Endothelial cell of umbilical vein (primary cell): ENCODE results near the gene TRIML2.

ENCODE experiments used
- CTCF ChIP-seq, 2 donors: IDR thresholded peaks; 1 replicate in 1 of 2; 2 replicates in 1 of 2; pipeline ENCODE4 v1.5.1; 2011; ENCODE audit warnings: low read length in 2 of 2, mild to moderate bottlenecking in 2 of 2, moderate library complexity in 2 of 2, control low read depth in 1 of 2, inconsistent platforms in 1 of 2, low read depth in 1 of 2; ENCODE audit not compliant: insufficient read depth in 1 of 2; ENCODE audit errors: extremely low read depth in 1 of 2
- EZH2 ChIP-seq: IDR thresholded peaks from 2 replicates; pipeline ENCODE4 v1.6.1; 2012; ENCODE audit warnings: borderline replicate concordance, low read depth, mild to moderate bottlenecking, moderate library complexity, low read length, inconsistent platforms; ENCODE audit not compliant: severe bottlenecking
- FOS ChIP-seq: IDR thresholded peaks from 2 replicates; pipeline ENCODE4 v1.6.1; 2011; ENCODE audit warnings: mild to moderate bottlenecking, low read length, moderate library complexity, borderline replicate concordance; ENCODE audit not compliant: insufficient read depth
- GATA2 ChIP-seq: IDR thresholded peaks from 2 replicates; pipeline ENCODE4 v1.7.0; 2011; ENCODE audit warnings: low read depth, mild to moderate bottlenecking, moderate library complexity, mixed read lengths, low read length; ENCODE audit not compliant: insufficient read length, insufficient read depth
- MAX ChIP-seq: IDR thresholded peaks from 2 replicates; pipeline ENCODE4 v1.6.1; 2011; ENCODE audit not compliant: insufficient read depth, insufficient read length
- POLR2A ChIP-seq: IDR thresholded peaks from 2 replicates; pipeline ENCODE4 v1.6.1; 2012; ENCODE audit warnings: low read depth, mild to moderate bottlenecking, control low read depth, low read length
- POLR2AphosphoS5 ChIP-seq: IDR thresholded peaks from 2 replicates; pipeline ENCODE4 v1.6.1; 2012; ENCODE audit warnings: low read depth, mild to moderate bottlenecking, control low read depth, low read length, moderate library complexity; ENCODE audit not compliant: insufficient read depth

- no peak for TF ChIP-seq CTCF (IDR thresholded peaks at IDR 0.05; ENCODE audit: extremely low read depth in 1 of 2, insufficient read depth in 1 of 2, low read depth in 1 of 2, low read length in 2 of 2)
- no peak for TF ChIP-seq MAX
- no peak for TF ChIP-seq POLR2AphosphoS5
- no peak for TF ChIP-seq EZH2
- no peak for TF ChIP-seq POLR2A
- no peak for TF ChIP-seq GATA2
- TF ChIP-seq FOS = no peak
These were observed 62.7 kb downstream of the TRIML2 start for GRCh38 chr4:188046657-188047056.
